NCI-H2171 (cell line): ENCODE results near the gene PLK2.

Experiments used
- DNase-seq: peaks from one replicate; lab custom pipeline; 2025; lab: John Stamatoyannopoulos, UW

Gene PLK2

GRCh38 chr5:58450018-58450417, 9.9 kb downstream of the PLK2 start:
- DNase-seq: no peak

GRCh38 chr5:58447226-58447625, 12.7 kb downstream of the PLK2 start:
- DNase-seq: no peak

- no peak for DNase-seq
Measured at GRCh38 chr5:58446024-58446423, 13.9 kb downstream of the PLK2 start.

GRCh38 chr5:58444805-58445204, 15.1 kb downstream of the PLK2 start:
- no peak for DNase-seq

- no peak for DNase-seq
Measured at GRCh38 chr5:58440901-58441460, 18.9 kb downstream of the PLK2 start.

DNA sequence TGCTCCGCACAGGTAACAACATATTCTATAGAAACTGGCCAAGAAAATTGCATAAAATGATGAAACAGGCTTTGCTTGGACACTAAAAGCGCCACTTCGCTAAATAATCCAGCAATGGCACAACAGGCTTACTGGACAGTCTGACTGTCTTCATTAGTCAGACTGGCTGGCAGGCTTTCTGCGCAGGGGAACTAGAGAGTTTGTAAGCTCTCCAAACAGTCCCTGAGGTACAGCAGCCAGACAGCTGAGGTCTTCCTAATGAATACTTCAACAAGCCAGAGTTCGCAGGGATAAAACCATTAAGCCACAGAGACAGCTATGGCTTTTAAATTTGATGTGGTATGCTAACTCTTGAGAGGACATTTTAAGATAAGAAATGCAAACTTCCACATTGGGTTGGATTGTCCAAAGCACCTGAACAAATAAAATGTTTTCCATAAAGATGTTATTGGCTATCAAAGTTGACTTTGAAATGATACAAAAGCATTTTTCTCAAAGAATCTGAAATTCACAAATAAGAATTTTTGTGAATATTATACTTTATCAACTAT, 20.7 kb downstream of the PLK2 start:
- no peak for DNase-seq

- no peak for DNase-seq
Measured at GRCh38 chr5:58437661-58438060, 22.2 kb downstream of the PLK2 start.

DNA sequence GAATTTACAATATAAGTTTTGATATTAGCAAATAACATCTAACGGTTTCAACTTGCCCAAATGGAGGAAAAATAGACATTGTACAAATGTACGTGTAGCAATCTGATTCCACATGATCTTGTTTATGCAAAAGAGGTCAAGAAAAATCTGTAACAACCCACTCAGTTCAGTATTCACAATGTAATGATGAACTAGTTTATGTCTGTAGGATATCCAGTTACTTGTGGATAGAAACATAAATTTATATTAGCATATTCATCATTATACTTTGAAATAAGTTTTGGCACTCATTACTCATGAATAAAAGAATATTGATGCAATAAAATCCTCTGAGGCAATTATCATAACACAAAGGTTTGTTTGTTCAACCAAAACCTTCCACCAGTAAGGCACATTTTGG, 28.1 kb downstream of the PLK2 start:
- no peak for DNase-seq

DNA sequence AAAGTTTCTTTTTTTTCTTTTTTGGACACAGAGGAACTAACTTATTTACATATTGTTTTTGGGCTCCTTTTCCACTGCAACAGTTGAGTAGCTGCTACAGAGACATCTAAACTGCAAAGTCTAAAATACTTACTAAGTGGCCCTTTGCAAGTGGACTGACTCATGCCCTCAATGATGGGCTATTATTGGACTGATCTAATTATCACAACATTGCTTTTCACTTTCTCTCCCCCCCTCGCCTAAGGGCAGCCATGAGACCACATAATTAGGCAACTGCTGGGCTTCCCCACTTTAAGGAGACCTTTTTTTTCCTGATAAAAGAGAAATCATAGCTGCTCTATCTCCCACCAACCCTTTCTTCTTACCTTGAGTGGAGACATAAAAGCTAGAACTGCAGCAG, 47.0 kb downstream of the PLK2 start:
- DNase-seq: no peak

DNA sequence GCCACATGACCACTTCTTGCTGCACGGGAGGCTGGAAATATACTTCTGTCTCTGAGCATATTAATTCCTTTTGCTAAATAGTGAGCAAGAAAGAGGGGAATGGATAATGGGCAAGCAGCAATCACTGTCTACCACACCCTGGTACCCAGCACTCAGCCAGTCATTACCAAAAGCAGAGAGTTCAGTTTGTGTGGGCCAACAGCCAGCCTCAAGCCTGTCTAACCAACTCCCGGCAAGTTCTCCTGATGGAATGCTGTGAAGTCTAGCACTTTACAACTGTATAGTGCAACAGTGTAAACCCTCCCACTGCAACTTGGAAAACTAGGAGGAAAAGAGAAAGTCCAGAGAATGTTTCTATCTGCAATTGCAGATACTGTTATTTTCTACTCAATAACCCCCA, 47.8 kb downstream of the PLK2 start:
- DNase-seq: no peak

- DNase-seq: no peak
Measured at GRCh38 chr5:58411372-58411771, 48.5 kb downstream of the PLK2 start.

DNA sequence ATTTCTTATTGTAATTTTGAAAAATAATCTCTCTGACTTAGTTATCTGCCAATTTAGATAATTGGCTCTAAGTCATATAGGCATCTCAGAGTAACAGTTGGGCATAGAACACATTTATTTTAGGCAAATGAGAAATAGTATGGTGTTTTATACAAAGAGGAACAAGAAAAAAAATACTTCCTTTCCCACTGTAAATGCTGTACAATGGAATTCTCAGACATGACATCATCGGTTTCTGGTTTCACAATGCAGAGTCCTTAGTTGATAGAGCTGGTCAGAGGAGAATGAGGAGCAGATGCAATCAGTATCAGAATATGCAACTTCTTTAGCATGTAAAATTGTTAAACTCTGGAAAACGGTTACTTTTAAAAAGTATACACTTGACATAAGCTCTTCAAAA, 49.4 kb downstream of the PLK2 start:
- DNase-seq: no peak

DNA sequence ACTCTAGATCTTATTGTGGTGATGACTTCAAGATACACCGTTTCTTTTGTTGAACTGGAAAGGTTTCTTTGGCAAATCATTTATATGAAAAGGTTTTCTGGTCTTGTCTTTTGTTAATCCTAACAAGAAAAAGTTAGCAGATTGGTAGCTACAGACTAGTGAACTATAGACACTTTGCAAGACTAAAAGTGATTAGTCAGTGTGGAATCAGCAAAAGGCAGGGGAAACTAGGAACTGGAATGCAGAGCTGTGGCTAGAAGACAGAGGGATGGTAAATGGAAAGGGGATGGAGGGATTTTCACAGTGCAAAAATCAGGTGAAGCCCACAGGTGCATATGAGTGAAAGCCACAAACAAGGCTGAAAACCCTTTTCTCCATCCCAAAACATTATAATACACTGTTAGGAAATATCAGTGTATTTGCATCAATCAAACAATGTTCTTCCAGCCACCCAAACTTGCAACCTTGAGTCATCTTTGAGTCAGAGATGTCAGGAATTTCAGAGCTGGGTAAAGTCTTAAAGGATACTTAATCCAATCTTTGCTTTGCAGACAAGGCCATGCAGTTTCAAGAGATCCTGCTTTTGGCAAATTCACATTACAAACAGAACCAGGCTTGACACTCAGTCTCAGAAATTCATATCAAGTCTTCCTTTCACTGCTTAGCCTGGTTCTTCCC, 52.7 kb downstream of the PLK2 start:
- DNase-seq: no peak

GRCh38 chr5:58406394-58406793, 53.5 kb downstream of the PLK2 start:
- DNase-seq: no peak

GRCh38 chr5:58405175-58405574, 54.7 kb downstream of the PLK2 start:
- DNase-seq: no peak

- no peak for DNase-seq
Measured at GRCh38 chr5:58404734-58405133, 55.2 kb downstream of the PLK2 start.
